Sigmoid colon (tissue), 7 donors: ENCODE measurements around the gene MAEL. TPM values are rescaled to one million over a fixed set of nuclear protein-coding genes. Genes with fewer than 3 reads are reported as not detected.
"Not testable (repeated sequence)": the region's sequence is repeated elsewhere in the genome, so short reads cannot be mapped to it uniquely, and the experiment has no call there.

ENCODE experiments used
- DNase-seq: peaks from one replicate; pipeline ENCODE4 v3.0.0-alpha.2; 2019
- H3K27ac ChIP-seq, 4 donors: fragments of 200-600 bp; sonication (generic); one replicate each; pipeline ENCODE4 v1.5.1; 2016 to 2019; ENCODE audit warnings: mild to moderate bottlenecking in 1 of 4
- H3K27me3 ChIP-seq, 3 donors: fragments of 200-600 bp; sonication (generic); one replicate each; pipeline ENCODE4 v1.5.1; 2019; ENCODE audit warnings: mild to moderate bottlenecking in 1 of 3
- H3K36me3 ChIP-seq, 4 donors: fragments of 200-600 bp; sonication (generic); one replicate each; pipeline ENCODE4 v1.5.1; 2016 to 2019
- H3K4me1 ChIP-seq, 4 donors: fragments of 200-600 bp; sonication (generic); one replicate each; pipeline ENCODE4 v1.5.1; 2017 to 2019
- H3K4me3 ChIP-seq, 4 donors: fragments of 200-600 bp; sonication (generic); one replicate each; pipeline ENCODE4 v1.5.1; 2017 to 2019; ENCODE audit warnings: mild to moderate bottlenecking in 2 of 4, moderate library complexity in 1 of 4
- H3K9me3 ChIP-seq, 4 donors: fragments of 200-600 bp in 3 of 4; sonication (generic) in 3 of 4; one replicate each; pipeline versions ENCODE4 v1.5.1 to v1.6.1; 2013 to 2019
- CTCF ChIP-seq, 4 experiments: fragments of 450-650 bp in 3 of 4; fragments of 200-600 bp in 1 of 4; IDR thresholded peaks; one replicate each; pipeline ENCODE4 v1.5.1; 2016 to 2019; ENCODE audit warnings: antibody characterized with exemption in 4 of 4, mild to moderate bottlenecking in 3 of 4, moderate library complexity in 2 of 4
- EP300 ChIP-seq, 4 donors: sonication (generic); formaldehyde crosslinking; IDR thresholded peaks; one replicate each; pipeline ENCODE4 v1.6.1; 2017; ENCODE audit warnings: antibody characterized with exemption in 4 of 4
- POLR2A ChIP-seq, 2 donors: fragments of 450-650 bp; IDR thresholded peaks; one replicate each; pipeline ENCODE4 v1.6.1; 2016; ENCODE audit warnings: antibody characterized with exemption in 2 of 2, mild to moderate bottlenecking in 2 of 2, moderate library complexity in 2 of 2
- POLR2AphosphoS5 ChIP-seq, 4 donors: sonication (generic); formaldehyde crosslinking; IDR thresholded peaks; one replicate each; pipeline ENCODE4 v1.6.1; 2017; ENCODE audit warnings: antibody characterized with exemption in 4 of 4
- WGBS, 2 donors: extraction: QIAGEN DNeasy Blood & Tissue Kit; methylation state at CpG; one replicate each; pipeline ENCODE4 v1.1.7; 2013; 5-methylcytosine and 5-hydroxymethylcytosine counted together
- intact Hi-C: fragments of 100-400 bp; cut with DNase I; formaldehyde crosslinking; loops from one replicate; pipeline ENCODE4 v1.15.1; 2023
- polyA plus RNA-seq, 3 donors: library from polyadenylated mRNA; stranded (reverse); fragments of 200-250 nt; gene quantifications; one replicate each; pipeline ENCODE4 v1.2.3, GENCODE V29; 2013
- total RNA-seq, 4 donors: library from RNA; depleted of rRNA; stranded (reverse); fragments of >200 nt; gene quantifications; one replicate each; pipeline ENCODE4 v1.1.0, GENCODE V29; 2016
- donor health status: healthy with polysubstance abuse.
- donor health status: Bipolar disorder and iron deficiency.
- donor health status: healthy.

Gene MAEL
- total and polyA plus RNA-seq, 7 donors, result 0.07 to 1.6 (median 1.1) TPM; not detected in 1

- 86 to 87% methylated on average over 8 of the region's 8 CpGs for WGBS, 2 donors
- H3K27me3 ChIP-seq, result no peaks in the 10 kb centered on the region
- H3K4me1 ChIP-seq, result no peaks in the 10 kb centered on the region
- no peak overlapping the region for H3K4me3 ChIP-seq
- intact Hi-C loops, result no loop called here
- H3K36me3 ChIP-seq, result no peaks in the 10 kb centered on the region
- no peaks in the 10 kb centered on the region for H3K9me3 ChIP-seq
- TF ChIP-seq POLR2A (IDR thresholded peaks at IDR 0.05) (no peak), POLR2AphosphoS5 (IDR thresholded peaks at IDR 0.05) (no peak), CTCF (IDR thresholded peaks at IDR 0.05) (no peak), EP300 (IDR thresholded peaks at IDR 0.05) (no peak)
- no peak for DNase-seq
- H3K27ac ChIP-seq, result no peak overlapping the region
Observed at GRCh38 chr1:167013108-167013929, 24.2 kb downstream of the MAEL start.

- intact Hi-C loops, result no loop called here
- no peaks in the 10 kb centered on the region for H3K27me3 ChIP-seq
- 59 to 87% methylated on average over 6 of the region's 6 CpGs for WGBS, 2 donors
Observed at GRCh38 chr1:167016100-167016750, 27.1 kb downstream of the MAEL start.

GRCh38 chr1:167022384-167022783 is 33.3 kb downstream of the MAEL start:
- intact Hi-C loops, result no loop called here

More at GRCh38 chr1:167016100-167016750, 27.1 kb downstream of the MAEL start:
- DNase-seq, result no peak
- Histone ChIP-seq H3K36me3 (no peaks in the 10 kb centered on the region), H3K4me1 (no peaks in the 10 kb centered on the region), H3K9me3 (no peaks in the 10 kb centered on the region), H3K27ac (no peak overlapping the region), H3K4me3 (no peak overlapping the region)
- TF ChIP-seq EP300 (IDR thresholded peaks at IDR 0.05) (no peak), CTCF (IDR thresholded peaks at IDR 0.05) (no peak), POLR2AphosphoS5 (IDR thresholded peaks at IDR 0.05) (no peak), POLR2A (IDR thresholded peaks at IDR 0.05) (no peak)

GRCh38 chr1:167029553-167029952 is 40.5 kb downstream of the MAEL start:
- H3K9me3 ChIP-seq, result not testable (repeated sequence)
- 97% methylated on average over 27 of the region's 27 CpGs for WGBS, 2 donors

More at GRCh38 chr1:167022384-167022783, 33.3 kb downstream of the MAEL start:
- WGBS, 2 donors, result 95 to 96% methylated on average over 1 of the region's 1 CpG
- Histone ChIP-seq H3K9me3 (no peaks in the 10 kb centered on the region), H3K27me3 (no peaks in the 10 kb centered on the region), H3K36me3 (no peaks in the 10 kb centered on the region), H3K4me1 (no peaks in the 10 kb centered on the region), H3K4me3 (no peak overlapping the region), H3K27ac (no peak overlapping the region)
- DNase-seq, result no peak
- no peak for TF ChIP-seq EP300 (IDR thresholded peaks at IDR 0.05)
- no peak for TF ChIP-seq CTCF (IDR thresholded peaks at IDR 0.05)
- TF ChIP-seq POLR2A (IDR thresholded peaks at IDR 0.05), result no peak
- TF ChIP-seq POLR2AphosphoS5 (IDR thresholded peaks at IDR 0.05), result no peak

GRCh38 chr1:167033646-167034045 is 44.6 kb downstream of the MAEL start:
- intact Hi-C loops, result no loop called here
- 69 to 76% methylated on average over 2 of the region's 2 CpGs for WGBS, 2 donors

More at GRCh38 chr1:167029553-167029952, 40.5 kb downstream of the MAEL start:
- H3K4me1 ChIP-seq, H3K27me3 ChIP-seq, intact Hi-C loops, H3K36me3 ChIP-seq, DNase-seq, H3K4me3 ChIP-seq, H3K27ac ChIP-seq: not testable (repeated sequence)

More at GRCh38 chr1:167033646-167034045, 44.6 kb downstream of the MAEL start:
- H3K27me3 ChIP-seq, result no peaks in the 10 kb centered on the region
- H3K27ac ChIP-seq, result no peak overlapping the region
- TF ChIP-seq POLR2A (IDR thresholded peaks at IDR 0.05), result no peak
- TF ChIP-seq CTCF (IDR thresholded peaks at IDR 0.05), result no peak
- TF ChIP-seq POLR2AphosphoS5 (IDR thresholded peaks at IDR 0.05), result no peak
- no peak for TF ChIP-seq EP300 (IDR thresholded peaks at IDR 0.05)
- H3K9me3 ChIP-seq, result no peaks in the 10 kb centered on the region
- H3K4me1 ChIP-seq, result no peaks in the 10 kb centered on the region
- no peak overlapping the region for H3K4me3 ChIP-seq
- H3K36me3 ChIP-seq, result no peaks in the 10 kb centered on the region
- no peak for DNase-seq
